GM11168 (cell line): ENCODE data around the gene CEBPA.
"Not testable (repeated sequence)": the region's sequence is repeated elsewhere in the genome, so short reads cannot be mapped to it uniquely, and the experiment has no call there.

ENCODE experiments used
- in situ Hi-C: fragments of 300-500 bp; cut with MboI; formaldehyde crosslinking; loops from one replicate; pipeline ENCODE4 v1.12.0; 2022; ENCODE audit warnings: low sequenced_read_pairs; ENCODE audit not compliant: unreplicated experiment

The CEBPA gene

DNA sequence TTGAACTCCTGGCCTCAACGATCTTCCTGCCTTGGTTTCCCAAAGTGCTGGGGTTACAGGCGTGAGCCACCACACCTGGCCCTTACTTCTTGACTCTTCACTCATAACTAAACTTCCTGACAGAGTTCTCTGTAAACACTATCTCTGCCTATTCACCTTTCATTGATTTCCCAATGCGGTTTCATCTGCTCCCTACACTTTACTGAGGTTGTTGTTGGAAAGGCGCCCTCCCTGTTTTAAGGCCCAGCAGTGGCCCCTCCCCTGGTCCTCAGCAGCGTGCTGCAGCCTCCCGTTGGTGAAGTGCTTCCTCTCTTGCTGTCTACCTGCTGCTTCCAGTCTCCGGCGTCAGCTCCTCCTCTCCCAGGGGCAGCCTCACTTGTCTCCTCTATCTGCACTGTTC lies 26.7 kb upstream of the CEBPA start:
- in situ Hi-C loops = no loop called here

- in situ Hi-C loops = no loop called here
Measured at GRCh38 chr19:33325920-33326319, 23.6 kb upstream of the CEBPA start.

- in situ Hi-C loops = no loop called here
Measured at GRCh38 chr19:33324628-33325027, 22.3 kb upstream of the CEBPA start.

DNA sequence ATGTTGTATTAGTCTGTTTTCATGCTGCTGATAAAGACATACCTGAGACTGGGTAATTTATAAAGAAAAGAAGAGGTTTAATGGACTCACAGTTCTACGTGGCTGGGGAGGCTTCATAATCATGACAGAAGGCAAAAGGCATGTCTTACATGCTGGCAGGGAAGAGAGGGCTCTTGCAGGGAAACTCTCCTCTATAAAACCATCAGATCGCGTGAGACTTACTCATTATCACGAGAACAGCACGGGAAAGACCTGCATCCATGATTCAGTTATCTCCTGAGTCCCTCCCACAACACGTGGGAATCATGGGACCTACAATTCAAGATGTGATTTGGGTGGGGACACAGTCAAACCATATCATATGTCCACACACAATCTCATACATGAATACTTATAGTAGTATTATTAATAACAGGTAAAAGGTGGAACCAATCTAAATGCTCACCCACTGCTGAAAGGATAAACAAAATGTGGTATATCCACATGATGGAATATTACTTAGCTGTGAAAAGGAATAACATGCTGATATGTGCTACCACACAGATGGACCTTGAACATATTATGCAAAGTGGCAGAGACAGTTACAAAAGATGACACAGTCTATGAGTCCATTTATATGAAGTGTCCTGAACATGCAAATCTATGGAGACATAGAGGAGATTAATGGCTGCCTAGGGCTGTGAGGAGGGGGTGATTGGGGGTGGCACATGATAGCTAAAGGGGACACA lies 20.9 kb upstream of the CEBPA start:
- in situ Hi-C loops = no loop called here

GRCh38 chr19:33320636-33321035 lies 18.3 kb upstream of the CEBPA start:
- in situ Hi-C loops = no loop called here

- in situ Hi-C loops = not testable (repeated sequence)
Measured at GRCh38 chr19:33317991-33318390, 15.7 kb upstream of the CEBPA start.

GRCh38 chr19:33317517-33317916 lies 15.2 kb upstream of the CEBPA start:
- in situ Hi-C loops = no loop called here

DNA sequence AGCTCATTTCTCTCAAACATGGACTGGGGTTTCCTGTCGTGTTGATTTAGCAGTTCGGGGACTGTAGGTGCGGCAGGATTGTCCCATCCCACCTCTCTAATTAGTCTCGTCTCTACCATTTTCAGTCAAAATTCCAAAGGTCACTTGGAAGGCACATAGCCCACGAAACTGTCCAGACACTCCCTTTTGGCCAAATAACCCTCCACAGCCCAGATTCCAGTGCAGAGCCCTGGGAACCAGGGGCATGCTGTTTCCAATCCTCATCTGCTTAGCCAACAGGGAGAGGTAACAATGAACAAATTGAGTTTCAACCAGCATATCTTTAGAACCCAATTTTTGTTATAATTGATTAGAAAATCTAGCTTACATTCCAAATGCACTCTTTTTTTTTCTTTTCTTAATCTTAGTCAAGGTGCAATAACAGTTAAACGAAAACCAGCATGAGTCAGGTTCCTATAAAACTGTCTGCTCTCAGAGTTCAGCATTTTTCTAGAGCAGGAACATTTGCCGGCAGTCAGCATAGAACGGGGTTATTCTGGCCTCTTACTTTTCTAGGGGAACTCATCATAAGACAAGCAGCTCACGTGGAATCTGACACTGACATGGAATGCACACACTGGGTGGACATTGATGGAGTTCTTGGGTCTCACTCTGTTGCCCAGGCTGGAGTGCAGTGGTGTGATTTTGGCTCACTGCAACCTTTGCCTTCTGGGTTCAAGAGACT lies 14.4 kb upstream of the CEBPA start:
- in situ Hi-C loops = no loop called here

GRCh38 chr19:33312808-33313207 lies 10.5 kb upstream of the CEBPA start:
- in situ Hi-C loops = not testable (repeated sequence)

GRCh38 chr19:33312065-33312464 lies 9.7 kb upstream of the CEBPA start:
- in situ Hi-C loops = no loop called here

GRCh38 chr19:33311326-33311682 lies 9.0 kb upstream of the CEBPA start:
- in situ Hi-C loops = no loop called here

DNA sequence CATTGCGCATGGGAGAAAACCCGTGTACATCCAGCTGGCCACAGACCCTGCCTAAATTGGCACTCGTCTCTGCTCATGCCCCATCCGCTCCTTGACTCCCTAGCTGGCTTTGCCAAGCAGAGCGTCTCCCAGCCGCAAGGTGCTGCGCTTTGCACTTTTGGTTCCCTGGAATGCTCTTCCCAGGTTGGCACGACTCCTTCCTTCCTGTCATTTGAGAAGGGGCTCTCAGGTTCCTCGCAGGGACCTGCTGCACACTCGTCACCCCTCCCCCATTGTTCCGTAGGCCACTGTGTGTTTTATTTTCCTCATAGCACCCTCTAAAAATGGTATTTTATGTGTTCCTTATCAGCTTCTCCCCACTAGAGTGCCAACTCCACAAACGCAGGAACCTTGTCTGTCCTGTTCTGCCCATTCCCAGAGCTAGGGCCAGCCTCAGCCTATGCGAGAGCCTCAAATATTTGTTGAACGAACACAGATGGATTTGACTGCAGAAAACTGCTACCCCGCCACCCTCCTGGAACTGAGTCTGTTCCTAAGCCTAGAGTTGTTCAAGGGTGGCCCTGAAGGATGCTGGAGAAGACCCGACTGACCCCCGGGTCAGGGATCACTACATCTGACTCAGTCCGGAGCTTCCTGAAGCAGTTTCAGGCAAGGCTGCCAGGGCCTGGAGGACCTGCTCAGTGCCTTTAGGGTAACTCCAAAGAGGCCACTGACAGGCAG lies 8.4 kb upstream of the CEBPA start:
- in situ Hi-C loops = no loop called here

GRCh38 chr19:33309826-33310225 lies 7.5 kb upstream of the CEBPA start:
- in situ Hi-C loops = loop anchor here (5.0 kb wide), 1 partner anchor 78 kb away; no protein-coding TSS in a partner anchor

DNA sequence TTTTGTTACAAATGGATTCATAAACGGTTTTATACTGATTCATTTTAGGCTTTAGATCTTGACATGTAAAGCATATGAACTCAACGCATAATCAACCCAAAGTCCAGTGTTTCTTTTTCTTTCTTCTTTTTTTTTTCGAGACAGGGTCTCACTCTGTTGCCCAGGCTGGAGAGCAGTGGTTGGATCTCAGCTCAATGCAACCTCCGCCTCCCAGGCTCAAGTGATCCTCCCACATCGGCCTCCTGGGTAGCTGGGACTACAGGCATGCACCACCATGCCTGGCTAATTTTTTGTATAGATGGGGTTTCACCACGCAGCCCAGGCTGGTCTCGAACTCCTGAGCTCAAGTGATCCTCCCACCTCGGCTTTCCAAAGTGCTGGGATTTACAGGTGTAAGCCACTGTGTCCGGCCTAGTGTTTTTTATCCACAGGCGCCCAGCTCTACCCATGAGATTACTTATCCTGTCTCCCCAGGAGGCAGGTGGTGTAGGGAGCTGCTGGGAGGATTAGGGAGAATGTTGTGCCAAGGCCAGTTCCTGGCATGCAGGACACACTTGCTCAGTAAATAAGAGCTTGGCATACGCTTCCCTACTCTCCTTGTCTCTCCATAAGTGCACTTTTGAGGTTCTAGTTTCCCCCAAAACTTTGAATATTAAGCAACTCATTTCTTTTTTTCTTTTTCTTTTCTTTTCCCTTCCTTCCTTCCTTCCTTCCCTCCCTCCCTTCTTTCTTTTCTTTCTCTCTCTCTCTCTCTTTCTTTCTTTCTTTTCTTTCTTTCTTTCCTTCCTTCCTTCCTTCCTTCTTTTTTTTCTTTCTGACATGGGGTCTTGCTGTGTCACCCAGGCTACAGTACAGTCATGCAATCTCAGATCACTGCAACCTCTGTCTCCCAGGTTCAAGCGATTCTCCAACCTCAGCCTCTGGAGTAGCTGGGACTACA lies 4.8 kb upstream of the CEBPA start:
- in situ Hi-C loops = loop anchor here (5.0 kb wide), 1 partner anchor 75 kb away; no protein-coding TSS in a partner anchor

DNA sequence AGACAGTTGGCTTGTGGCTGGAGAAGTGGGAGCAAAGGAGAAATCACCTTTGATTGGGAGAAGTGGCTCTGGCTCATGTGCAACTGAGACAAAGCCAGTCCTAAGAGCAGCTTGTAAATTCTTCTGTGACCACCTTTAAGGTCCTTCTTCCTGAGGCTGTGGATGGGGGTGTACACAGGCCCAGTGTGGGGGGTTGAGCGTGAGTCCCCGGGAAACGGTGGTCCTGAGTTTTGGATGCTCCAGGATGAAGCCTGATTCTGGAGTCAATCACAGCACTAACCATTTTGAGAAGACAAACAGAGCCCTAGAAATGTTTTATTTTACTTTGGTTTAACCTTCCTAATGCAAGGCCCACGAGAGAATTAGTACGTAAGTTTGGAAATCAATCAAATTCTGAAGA lies 3.9 kb upstream of the CEBPA start:
- in situ Hi-C loops = loop anchor here (5.0 kb wide), 1 partner anchor 74 kb away; no protein-coding TSS in a partner anchor

DNA sequence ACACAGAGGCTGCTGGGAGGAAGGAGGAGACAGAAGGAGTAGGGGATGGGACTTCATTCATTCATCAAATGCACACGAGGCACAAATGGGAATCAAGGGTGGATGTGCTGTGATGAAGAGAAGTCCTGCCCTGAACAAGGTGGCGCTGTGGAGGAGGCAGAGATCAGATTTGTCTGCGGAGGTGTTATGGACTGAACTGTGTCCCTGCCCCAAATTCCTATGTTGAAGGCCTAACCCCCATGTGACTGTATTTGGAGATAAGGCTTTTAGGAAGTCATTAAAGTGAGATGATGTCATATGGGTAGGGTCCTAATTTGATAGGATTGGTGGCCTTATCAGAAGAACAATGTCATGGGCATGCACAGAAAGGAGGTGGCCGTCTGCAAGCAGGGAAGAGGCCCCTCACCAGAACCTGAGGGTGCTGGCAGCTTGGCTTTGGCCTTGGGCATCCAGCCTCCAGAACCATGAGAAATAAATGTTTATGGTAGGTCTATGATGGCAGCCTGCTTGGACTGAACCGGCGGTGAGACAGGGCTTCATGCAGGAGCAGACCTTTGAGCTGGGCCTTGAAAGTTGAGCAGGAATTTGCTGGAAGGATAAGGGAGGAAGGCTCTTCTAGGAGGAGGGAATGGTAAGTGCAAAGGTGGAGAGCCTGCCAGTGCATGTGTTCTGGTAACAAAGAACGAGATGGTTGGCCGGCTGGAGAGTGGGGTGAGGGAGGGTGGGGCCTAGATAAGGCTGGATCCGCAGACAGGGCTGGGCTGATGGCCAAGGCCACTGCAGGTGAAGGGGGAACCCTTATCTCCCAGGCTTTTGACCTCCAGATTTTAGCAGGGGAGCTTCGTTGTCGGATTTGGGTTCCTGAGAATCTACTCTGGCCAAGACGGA lies 2.7 kb upstream of the CEBPA start:
- in situ Hi-C loops = loop anchor here (5.0 kb wide), 1 partner anchor 73 kb away; no protein-coding TSS in a partner anchor

DNA sequence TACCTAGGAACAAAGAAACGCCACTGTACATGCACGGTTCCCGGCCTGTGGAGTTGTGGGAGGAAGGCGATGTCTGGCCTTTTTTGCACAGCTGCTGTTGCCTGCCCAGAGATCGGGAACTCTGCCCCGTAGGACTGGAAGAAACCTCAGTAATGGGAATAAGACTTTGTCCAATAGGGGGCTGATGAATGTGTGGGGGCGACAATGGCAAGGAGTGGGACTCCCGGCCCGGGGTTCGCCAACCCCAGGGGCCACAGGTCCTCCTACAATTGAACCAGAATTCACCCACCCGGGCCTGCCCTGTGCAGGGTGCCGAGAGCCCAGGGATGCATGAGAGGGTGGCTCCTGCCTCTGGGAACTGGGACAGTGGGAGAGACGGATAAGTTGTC lies 2.0 kb upstream of the CEBPA start:
- in situ Hi-C loops = no loop called here

DNA sequence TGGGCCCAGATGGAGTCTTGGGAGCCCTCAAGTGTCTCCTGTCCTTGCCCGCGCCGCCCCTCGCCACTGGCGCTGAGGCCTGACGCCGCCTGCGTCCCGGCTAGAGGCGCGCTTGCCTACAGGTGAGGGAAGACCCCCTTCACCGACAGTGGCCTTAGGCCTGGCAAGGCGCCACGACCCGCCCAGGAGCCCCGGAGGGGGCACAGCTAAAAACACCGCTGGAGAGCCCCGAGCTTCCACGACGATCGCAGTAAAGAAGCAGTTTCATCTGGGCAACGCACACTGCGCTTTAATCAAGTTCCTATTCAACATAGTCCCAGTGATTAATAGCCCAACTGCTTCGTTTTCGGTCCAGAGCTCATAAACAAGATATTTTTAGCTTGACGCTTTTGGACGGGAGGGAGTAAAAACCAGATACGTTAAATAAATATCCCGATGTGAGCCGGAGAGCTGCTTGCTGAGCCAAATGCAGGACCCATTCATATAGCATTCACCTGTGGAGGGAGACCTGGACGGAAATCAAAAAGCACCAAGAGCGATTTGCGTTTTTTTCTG lies 1.5 kb upstream of the CEBPA start:
- in situ Hi-C loops = no loop called here
